AG09319 (cell line): ENCODE results near the gene HS2ST1.
"Not testable (repeated sequence)": the region's sequence is repeated elsewhere in the genome, so short reads cannot be mapped to it uniquely, and the experiment has no call there.

Experiments used
- DNase-seq: peaks from one replicate; pipeline ENCODE4 v3.0.0-alpha.2; 2010; ENCODE audit warnings: low read depth; ENCODE audit errors: extremely low read depth
- TF ChIP-seq, protein P1 (sequence below): IDR thresholded peaks from 2 replicates; pipeline ENCODE4 v1.5.1; 2011; ENCODE audit warnings: low read depth, mild to moderate bottlenecking, inconsistent platforms, low read length, moderate library complexity

The HS2ST1 gene

DNA sequence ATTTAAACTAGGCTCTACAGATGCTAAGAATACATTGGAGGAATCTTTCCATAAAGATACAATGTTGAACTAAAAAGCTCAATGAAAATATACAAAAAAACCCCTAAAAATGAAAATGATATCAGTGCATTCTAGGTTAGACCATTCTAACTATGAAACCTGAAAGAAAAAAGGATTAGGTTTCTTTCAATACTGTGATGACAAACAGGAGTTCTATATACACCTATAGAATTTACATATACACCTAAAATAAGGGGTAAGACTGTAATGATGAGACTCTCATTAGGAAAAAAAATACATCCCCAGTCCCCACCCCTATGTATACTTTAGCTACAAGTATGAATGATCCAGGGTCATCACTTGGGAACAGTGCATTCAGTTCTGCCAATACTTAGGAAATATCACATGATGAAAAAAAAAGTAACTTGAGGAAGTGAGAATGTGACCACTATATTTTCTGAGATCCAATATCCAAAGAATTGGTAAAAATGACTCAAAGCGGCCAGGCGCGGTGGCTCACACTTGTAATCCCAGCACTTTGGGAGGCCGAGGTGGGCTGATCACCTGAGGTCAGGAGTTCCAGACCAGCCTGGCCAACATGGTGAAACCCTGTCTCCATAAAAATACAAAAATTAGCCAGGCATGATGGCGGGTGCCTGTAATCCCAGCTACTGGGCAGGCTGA is 26.8 kb upstream of the HS2ST1 start:
- DNase-seq, result no peak
- TF ChIP-seq, protein P1, sequence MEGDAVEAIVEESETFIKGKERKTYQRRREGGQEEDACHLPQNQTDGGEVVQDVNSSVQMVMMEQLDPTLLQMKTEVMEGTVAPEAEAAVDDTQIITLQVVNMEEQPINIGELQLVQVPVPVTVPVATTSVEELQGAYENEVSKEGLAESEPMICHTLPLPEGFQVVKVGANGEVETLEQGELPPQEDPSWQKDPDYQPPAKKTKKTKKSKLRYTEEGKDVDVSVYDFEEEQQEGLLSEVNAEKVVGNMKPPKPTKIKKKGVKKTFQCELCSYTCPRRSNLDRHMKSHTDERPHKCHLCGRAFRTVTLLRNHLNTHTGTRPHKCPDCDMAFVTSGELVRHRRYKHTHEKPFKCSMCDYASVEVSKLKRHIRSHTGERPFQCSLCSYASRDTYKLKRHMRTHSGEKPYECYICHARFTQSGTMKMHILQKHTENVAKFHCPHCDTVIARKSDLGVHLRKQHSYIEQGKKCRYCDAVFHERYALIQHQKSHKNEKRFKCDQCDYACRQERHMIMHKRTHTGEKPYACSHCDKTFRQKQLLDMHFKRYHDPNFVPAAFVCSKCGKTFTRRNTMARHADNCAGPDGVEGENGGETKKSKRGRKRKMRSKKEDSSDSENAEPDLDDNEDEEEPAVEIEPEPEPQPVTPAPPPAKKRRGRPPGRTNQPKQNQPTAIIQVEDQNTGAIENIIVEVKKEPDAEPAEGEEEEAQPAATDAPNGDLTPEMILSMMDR, result no peak

DNA sequence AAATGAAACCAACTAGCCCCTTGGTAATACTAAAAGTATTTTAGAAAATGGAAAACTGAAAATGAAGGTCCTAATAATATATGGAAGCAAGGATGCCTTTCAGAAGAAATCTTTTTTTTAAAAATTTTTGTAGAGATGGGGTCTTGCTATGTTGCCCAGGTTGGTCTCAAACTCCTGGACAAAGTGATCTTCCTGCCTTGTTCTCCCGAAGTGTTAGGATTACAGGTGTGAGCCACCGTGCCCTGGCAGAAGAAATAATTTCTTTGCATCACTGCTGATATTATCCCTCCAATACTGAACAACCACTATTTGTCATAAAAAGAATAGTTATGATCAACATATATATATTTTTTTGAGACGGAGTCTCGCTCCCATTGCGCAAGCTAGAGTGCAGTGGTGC is 26.1 kb upstream of the HS2ST1 start:
- DNase-seq, result no peak

DNA sequence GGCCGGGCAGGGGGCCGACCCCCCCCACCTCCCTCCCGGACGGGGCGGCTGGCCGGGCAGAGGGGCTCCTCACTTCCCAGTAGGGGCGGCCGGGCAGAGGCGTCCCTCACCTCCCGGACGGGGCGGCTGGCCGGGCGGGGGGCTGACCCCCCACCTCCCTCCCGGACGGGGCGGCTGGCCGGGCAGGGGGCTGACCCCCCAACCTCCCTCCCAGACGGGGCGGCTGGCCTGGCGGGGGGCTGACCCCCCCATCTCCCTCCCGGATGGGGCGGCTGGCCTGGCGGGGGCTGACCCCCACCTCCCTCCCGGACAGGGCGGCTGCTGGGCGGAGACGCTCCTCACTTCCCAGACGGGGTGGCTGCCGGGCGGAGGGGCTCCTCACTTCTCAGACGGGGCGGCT is 15.0 kb upstream of the HS2ST1 start:
- not testable (repeated sequence) for DNase-seq

More for the DNA sequence above, 26.1 kb upstream of the HS2ST1 start:
- TF ChIP-seq, protein P1, result no peak

DNA sequence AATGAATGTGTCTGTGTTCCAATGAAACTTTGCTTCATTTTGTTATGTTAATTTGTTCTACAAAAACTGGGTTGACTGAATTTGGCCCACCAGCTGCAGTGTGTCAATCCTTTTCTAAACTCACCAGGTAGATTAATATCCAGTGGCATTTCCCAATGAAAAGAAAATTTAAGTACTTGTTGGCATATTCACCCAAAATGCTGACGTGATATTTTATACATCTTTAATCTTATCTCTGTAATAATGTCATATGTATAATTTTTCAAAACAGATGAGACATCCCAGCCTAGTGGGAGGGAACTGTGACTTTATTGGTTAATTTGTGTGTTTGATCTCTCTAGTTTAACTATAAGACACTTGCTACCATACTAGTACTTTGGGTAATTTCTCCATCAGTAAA is 8.6 kb upstream of the HS2ST1 start:
- no peak for DNase-seq
- TF ChIP-seq, protein P1, result no peak

DNA sequence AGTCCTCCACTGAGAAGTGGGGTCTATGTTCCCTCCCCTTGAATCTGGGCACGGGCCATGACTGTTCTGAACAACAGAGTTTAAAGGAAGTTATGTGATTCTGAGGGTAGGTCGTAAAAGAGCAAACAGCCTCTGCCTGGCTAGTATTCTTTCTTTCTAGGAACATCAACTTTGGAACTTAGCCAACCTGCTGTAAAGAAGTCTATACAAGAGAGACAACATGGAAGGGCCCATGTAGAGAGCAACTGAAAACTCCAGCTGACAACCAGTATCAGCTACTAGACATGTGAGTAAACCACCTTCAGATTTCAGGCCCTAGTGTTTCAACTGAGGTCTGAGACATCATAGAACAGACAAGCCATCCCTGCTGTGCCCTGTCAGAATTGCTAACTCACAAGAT is 8.0 kb upstream of the HS2ST1 start:
- DNase-seq, result no peak

DNA sequence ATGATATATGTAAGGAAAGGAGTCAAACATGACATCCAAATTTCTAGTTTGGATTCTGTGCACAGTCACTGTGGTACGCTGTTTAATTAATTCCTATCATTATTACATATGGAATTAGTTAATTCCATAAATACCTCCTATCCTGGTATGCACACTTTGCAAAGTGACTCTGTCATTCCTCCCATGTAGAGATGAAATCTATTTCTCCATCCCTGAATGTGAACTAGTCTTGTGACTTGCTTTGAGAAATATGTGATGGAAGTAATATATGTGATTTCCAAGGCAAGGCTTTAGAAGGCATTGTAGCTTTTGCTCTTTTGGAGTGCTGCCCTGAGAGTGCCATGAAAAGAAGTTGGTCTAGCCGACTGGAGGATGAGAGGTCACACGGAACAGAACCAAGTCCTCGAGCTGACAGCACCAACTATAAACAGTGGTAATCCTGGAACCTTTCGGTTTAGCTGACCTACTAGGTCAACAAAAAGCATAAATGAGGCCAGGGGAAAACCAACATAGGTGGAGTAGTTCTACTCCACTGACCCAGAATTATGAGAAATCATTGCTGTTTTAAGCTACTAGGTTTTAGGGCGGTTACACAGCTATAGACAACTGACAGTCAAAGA is 2.0 kb upstream of the HS2ST1 start:
- DNase-seq, result no peak
- TF ChIP-seq, protein P1, result no peak

More for the DNA sequence above, 8.0 kb upstream of the HS2ST1 start:
- TF ChIP-seq, protein P1, result no peak

DNA sequence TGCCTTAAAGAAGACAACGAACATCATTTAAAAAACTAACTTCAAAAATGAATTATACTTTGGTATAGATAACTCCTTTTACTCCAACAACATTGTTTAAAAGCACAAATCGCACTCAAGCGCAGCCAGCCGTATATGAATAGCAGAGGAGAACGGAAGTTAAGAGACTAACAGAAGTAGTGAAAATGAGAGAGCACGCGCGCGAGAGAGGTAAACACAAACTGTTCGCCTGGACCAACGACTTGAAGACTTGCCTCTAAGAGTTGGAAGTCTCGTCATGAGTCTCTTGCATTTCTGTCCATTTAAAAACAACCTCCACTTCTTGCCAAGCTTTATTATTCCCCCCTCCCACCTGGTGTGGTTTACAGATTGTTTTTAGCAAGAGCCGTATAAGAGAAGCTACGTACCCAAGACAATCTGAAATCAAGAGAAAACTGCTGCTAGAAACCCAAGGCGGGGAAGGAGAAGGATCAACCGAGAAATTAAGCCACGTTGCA is 988 bp upstream of the HS2ST1 start:
- TF ChIP-seq, protein P1, result no peak
- no peak for DNase-seq
